ENCODE measurements around the gene PGM2.
A peak's percentile ranks its signal among the peaks of the same experiment; 100 is the strongest.
"Not testable (repeated sequence)": the region's sequence is repeated elsewhere in the genome, so short reads cannot be mapped to it uniquely, and the experiment has no call there.

PGM2 gene
- long read RNA-seq, donor 1, transcript PGM2-201 (14 exons, 3,264 nt), result major isoform, 6 of 6 reads
- long read RNA-seq, donor 1, partial matches to known transcripts, result 0 of 6 reads
- long read RNA-seq, donor 1, other reads (novel, unspliced or antisense), result 0 of 6 reads
- long read RNA-seq, donor 2, partial matches to known transcripts, result 6 of 10 reads
- long read RNA-seq, donor 2, other reads (novel, unspliced or antisense), result 0 of 10 reads
- long read RNA-seq, donor 3, partial matches to known transcripts, result 0 of 1 reads
- long read RNA-seq, donor 3, other reads (novel, unspliced or antisense), result 0 of 1 reads
- long read RNA-seq, donor 4, partial matches to known transcripts, result 10 of 12 reads
- long read RNA-seq, donor 4, other reads (novel, unspliced or antisense), result 0 of 12 reads
- long read RNA-seq, donor 5, partial matches to known transcripts, result 0 of 4 reads
- long read RNA-seq, donor 5, other reads (novel, unspliced or antisense), result 0 of 4 reads
- long read RNA-seq, donor 6, partial matches to known transcripts, result 0 of 1 reads
- long read RNA-seq, donor 6, other reads (novel, unspliced or antisense), result 0 of 1 reads
- long read RNA-seq, donor 7, partial matches to known transcripts, result 0 of 4 reads
- long read RNA-seq, donor 7, other reads (novel, unspliced or antisense), result 0 of 4 reads
- long read RNA-seq, donor 8, transcript PGM2-201 (14 exons, 3,264 nt), result major isoform, 11 of 17 reads
- long read RNA-seq, donor 8, partial matches to known transcripts, result 6 of 17 reads
- long read RNA-seq, donor 8, other reads (novel, unspliced or antisense), result 0 of 17 reads

- peak; percentile 94 for DNase-seq
Observed at GRCh38 chr4:37826295-37827029, at the start of gene PGM2. PGM2 (plus strand) TSS chr4:37826686; CDS start chr4:37826733, 47 bp downstream.

GRCh38 chr4:37779896-37780295 is 46.6 kb upstream of the PGM2 start:
- no peak for DNase-seq

GRCh38 chr4:37780444-37781130 is 45.9 kb upstream of the PGM2 start:
- DNase-seq, result no peak

GRCh38 chr4:37781131-37781455 is 45.4 kb upstream of the PGM2 start:
- DNase-seq, result no peak

GRCh38 chr4:37786267-37786666 is 40.2 kb upstream of the PGM2 start:
- not testable (repeated sequence) for DNase-seq

- DNase-seq, result not testable (repeated sequence)
Observed at GRCh38 chr4:37787883-37788460, 38.5 kb upstream of the PGM2 start.

- DNase-seq, result no peak
Observed at GRCh38 chr4:37788819-37789218, 37.7 kb upstream of the PGM2 start.

- no peak for DNase-seq
Observed at GRCh38 chr4:37792241-37792640, 34.2 kb upstream of the PGM2 start.

- DNase-seq, result no peak
Observed at GRCh38 chr4:37793562-37793961, 32.9 kb upstream of the PGM2 start.

- DNase-seq, result no peak
Observed at GRCh38 chr4:37794056-37794455, 32.4 kb upstream of the PGM2 start.

GRCh38 chr4:37795581-37796195 is 30.8 kb upstream of the PGM2 start:
- no peak for DNase-seq

GRCh38 chr4:37797374-37797773 is 29.1 kb upstream of the PGM2 start:
- no peak for DNase-seq

GRCh38 chr4:37797923-37798322 is 28.6 kb upstream of the PGM2 start:
- DNase-seq, result no peak

- no peak for DNase-seq
Observed at GRCh38 chr4:37798616-37799015, 27.9 kb upstream of the PGM2 start.

- no peak for DNase-seq
Observed at GRCh38 chr4:37799941-37800554, 26.4 kb upstream of the PGM2 start.

GRCh38 chr4:37802068-37802666 is 24.3 kb upstream of the PGM2 start:
- peak; percentile 32 for DNase-seq

- DNase-seq, result no peak
Observed at GRCh38 chr4:37803348-37803973, 23.0 kb upstream of the PGM2 start.

- no peak for DNase-seq
Observed at GRCh38 chr4:37805091-37805490, 21.4 kb upstream of the PGM2 start.

- no peak for DNase-seq
Observed at GRCh38 chr4:37812713-37813112, 13.8 kb upstream of the PGM2 start.

GRCh38 chr4:37815591-37815990 is 10.9 kb upstream of the PGM2 start:
- DNase-seq, result no peak

Measured in right kidney (tissue), 9 donors.